Neutrophil (primary cell): Measurements from ENCODE around the gene LAMC1.

Experiments
- H3K27ac ChIP-seq: fragments of 200-600 bp; sonication (generic); 2 replicates; pipeline ENCODE4 v1.5.1; 2016; ENCODE audit warnings: mild to moderate bottlenecking, moderate library complexity
- H3K27me3 ChIP-seq: fragments of 200-600 bp; sonication (generic); 2 replicates; pipeline ENCODE4 v1.6.0; 2016; ENCODE audit warnings: mild to moderate bottlenecking
- H3K36me3 ChIP-seq: fragments of 200-600 bp; sonication (generic); 2 replicates; pipeline ENCODE4 v1.5.1; 2017
- H3K4me1 ChIP-seq, 2 experiments: fragments of 200-600 bp in 1 of 2; sonication (generic) in 1 of 2; 1 replicate in 1 of 2; 2 replicates in 1 of 2; pipeline versions ENCODE4 v1.5.1 to v1.6.1; 2013 to 2016; ENCODE audit warnings: low read depth in 1 of 2, low read length in 1 of 2, mild to moderate bottlenecking in 1 of 2, moderate library complexity in 1 of 2; ENCODE audit not compliant: control insufficient read depth in 1 of 2, insufficient read depth in 1 of 2
- H3K4me3 ChIP-seq, 2 experiments: fragments of 200-600 bp in 1 of 2; sonication (generic) in 1 of 2; 1 replicate in 1 of 2; 2 replicates in 1 of 2; pipeline ENCODE4 v1.5.1; 2013 to 2016; ENCODE audit warnings: low read depth in 1 of 2, low read length in 1 of 2, mild to moderate bottlenecking in 1 of 2, moderate library complexity in 1 of 2
- H3K9me3 ChIP-seq: fragments of 200-600 bp; sonication (generic); 2 replicates; pipeline ENCODE4 v1.5.1; 2016
- CTCF ChIP-seq: fragments of 200-600 bp; sonication (generic); IDR thresholded peaks from 2 replicates; pipeline ENCODE4 v1.5.1; 2016; ENCODE audit warnings: antibody characterized with exemption

LAMC1 gene

GRCh38 chr1:183180218-183180617, 157.0 kb downstream of the LAMC1 start:
- Histone ChIP-seq H3K27me3 (peaks cover 11% of the 10 kb centered on the region), H3K4me1 (no peaks in the 10 kb centered on the region), H3K9me3 (no peaks in the 10 kb centered on the region), H3K4me3 (no peak overlapping the region), H3K27ac (no peak overlapping the region), H3K36me3 (no peaks in the 10 kb centered on the region)
- TF ChIP-seq CTCF, result no peak

GRCh38 chr1:183180634-183181056, 157.4 kb downstream of the LAMC1 start:
- no peak for TF ChIP-seq CTCF
- Histone ChIP-seq H3K27ac (no peak overlapping the region), H3K4me1 (no peaks in the 10 kb centered on the region), H3K9me3 (no peaks in the 10 kb centered on the region), H3K27me3 (peaks cover 15% of the 10 kb centered on the region), H3K36me3 (no peaks in the 10 kb centered on the region), H3K4me3 (no peak overlapping the region)

- Histone ChIP-seq H3K27me3 (peaks cover 66% of the 10 kb centered on the region), H3K36me3 (no peaks in the 10 kb centered on the region), H3K9me3 (no peaks in the 10 kb centered on the region), H3K4me3 (no peak within 1 kb of the TSS), H3K27ac (no peak within 1 kb of the TSS), H3K4me1 (peaks cover 0 to 5% of the 10 kb centered on the region in 2 experiments)
- TF ChIP-seq CTCF, result no peak
These were observed 162.8 kb downstream of the LAMC1 start, which contains the start of gene LAMC2 for GRCh38 chr1:183185941-183186490. Gene LAMC2 (plus strand): TSS chr1:183186264. CDS start chr1:183186353, 89 bp downstream.

GRCh38 chr1:183186841-183187240, 163.6 kb downstream of the LAMC1 start:
- Histone ChIP-seq H3K27me3 (peaks cover 73% of the 10 kb centered on the region), H3K4me3 (no peak overlapping the region), H3K36me3 (no peaks in the 10 kb centered on the region), H3K4me1 (peaks cover 0 to 5% of the 10 kb centered on the region in 2 experiments), H3K9me3 (no peaks in the 10 kb centered on the region), H3K27ac (no peak overlapping the region)
- TF ChIP-seq CTCF, result no peak

GRCh38 chr1:183188240-183188639, 165.0 kb downstream of the LAMC1 start:
- Histone ChIP-seq H3K36me3 (no peaks in the 10 kb centered on the region), H3K4me3 (no peak overlapping the region), H3K4me1 (peaks cover 0 to 5% of the 10 kb centered on the region in 2 experiments), H3K27me3 (peaks cover 75% of the 10 kb centered on the region), H3K27ac (no peak overlapping the region), H3K9me3 (no peaks in the 10 kb centered on the region)
- TF ChIP-seq CTCF, result no peak

- Histone ChIP-seq H3K27me3 (peaks cover 67% of the 10 kb centered on the region), H3K9me3 (no peaks in the 10 kb centered on the region), H3K27ac (no peak overlapping the region), H3K4me3 (no peak overlapping the region), H3K36me3 (no peaks in the 10 kb centered on the region), H3K4me1 (no peaks in the 10 kb centered on the region)
- TF ChIP-seq CTCF, result no peak
These were observed 168.6 kb downstream of the LAMC1 start for GRCh38 chr1:183191833-183192232.
